ENCODE data around the gene CAGE1. TPM values are rescaled to one million over a fixed set of nuclear protein-coding genes. Genes with fewer than 3 reads are reported as not detected.
"Not testable (repeated sequence)": the region's sequence is repeated elsewhere in the genome, so short reads cannot be mapped to it uniquely, and the experiment has no call there.

The CAGE1 gene
- total RNA-seq, 4 donors from 2014 or later: not detected

- DNase-seq (ENCODE audit: low spot score in 2 of 2): no peak
Observed at GRCh38 chr6:7343546-7344475, 45.7 kb downstream of the CAGE1 start.

GRCh38 chr6:7341989-7342742 lies 47.4 kb downstream of the CAGE1 start:
- no peak overlapping the region for H3K27ac ChIP-seq
- no peaks in the 10 kb centered on the region for H3K4me1 ChIP-seq
- H3K27me3 ChIP-seq: peaks cover 4% of the 10 kb centered on the region
- no peak for TF ChIP-seq POLR2A (IDR thresholded peaks at IDR 0.05)
- no peak for TF ChIP-seq EP300 (IDR thresholded peaks at IDR 0.05)
- no peak for TF ChIP-seq CTCF (IDR thresholded peaks at IDR 0.05)
- no peak for TF ChIP-seq POLR2AphosphoS5 (IDR thresholded peaks at IDR 0.05)
- H3K9me3 ChIP-seq: no peaks in the 10 kb centered on the region
- DNase-seq (ENCODE audit: low spot score in 2 of 2): no peak
- WGBS: 79% methylated on average over 7 of the region's 9 CpGs
- no peaks in the 10 kb centered on the region for H3K36me3 ChIP-seq
- H3K4me3 ChIP-seq: no peak overlapping the region

More at GRCh38 chr6:7343546-7344475, 45.7 kb downstream of the CAGE1 start:
- Histone ChIP-seq H3K4me3 (no peak overlapping the region), H3K36me3 (no peaks in the 10 kb centered on the region), H3K4me1 (no peaks in the 10 kb centered on the region), H3K27ac (no peak overlapping the region), H3K27me3 (peaks cover 4% of the 10 kb centered on the region), H3K9me3 (no peaks in the 10 kb centered on the region)
- TF ChIP-seq POLR2AphosphoS5 (IDR thresholded peaks at IDR 0.05): no peak
- TF ChIP-seq EP300 (IDR thresholded peaks at IDR 0.05): no peak
- no peak for TF ChIP-seq POLR2A (IDR thresholded peaks at IDR 0.05)
- TF ChIP-seq CTCF (IDR thresholded peaks at IDR 0.05): no peak
- 87% methylated on average over 17 of the region's 29 CpGs for WGBS

- no peaks in the 10 kb centered on the region for H3K9me3 ChIP-seq
- no peak overlapping the region for H3K27ac ChIP-seq
- DNase-seq (ENCODE audit: low spot score in 2 of 2): no peak
- WGBS: 90% methylated on average over 3 of the region's 3 CpGs
- TF ChIP-seq EP300 (IDR thresholded peaks at IDR 0.05) (no peak), CTCF (IDR thresholded peaks at IDR 0.05) (no peak)
- no peak overlapping the region for H3K4me3 ChIP-seq
- H3K4me1 ChIP-seq: no peaks in the 10 kb centered on the region
- peaks cover 4% of the 10 kb centered on the region for H3K27me3 ChIP-seq
- H3K36me3 ChIP-seq: no peaks in the 10 kb centered on the region
Observed at GRCh38 chr6:7341271-7341670, 48.3 kb downstream of the CAGE1 start.

GRCh38 chr6:7339007-7339732 lies 50.4 kb downstream of the CAGE1 start:
- DNase-seq (ENCODE audit: low spot score in 2 of 2); H3K9me3 ChIP-seq; H3K27me3 ChIP-seq; H3K36me3 ChIP-seq; H3K4me3 ChIP-seq; H3K4me1 ChIP-seq; H3K27ac ChIP-seq: not testable (repeated sequence)
- 77% methylated on average over 14 of the region's 14 CpGs for WGBS

GRCh38 chr6:7338031-7338430 lies 51.5 kb downstream of the CAGE1 start:
- Histone ChIP-seq H3K4me1 (no peaks in the 10 kb centered on the region), H3K27me3 (no peaks in the 10 kb centered on the region), H3K9me3 (no peaks in the 10 kb centered on the region), H3K36me3 (no peaks in the 10 kb centered on the region), H3K27ac (no peak overlapping the region), H3K4me3 (no peak overlapping the region)
- 89% methylated on average over 2 of the region's 2 CpGs for WGBS
- no peak for DNase-seq (ENCODE audit: low spot score in 2 of 2)
- TF ChIP-seq EP300 (IDR thresholded peaks at IDR 0.05): no peak
- TF ChIP-seq POLR2A (IDR thresholded peaks at IDR 0.05): no peak
- no peak for TF ChIP-seq POLR2AphosphoS5 (IDR thresholded peaks at IDR 0.05)
- no peak for TF ChIP-seq CTCF (IDR thresholded peaks at IDR 0.05)

Data from suprapubic skin (tissue), 4 donors.